RWPE1 (cell line): Measurements from ENCODE around the gene WDR7.

Source experiments
- CTCF ChIA-PET: fragments of 350-600 bp; sonication (Branson Sonifier 250); formaldehyde crosslinking; extraction: SDS; loops from one replicate; lab custom pipeline; 2021; lab: Yijun Ruan, JAX
- POLR2A ChIA-PET: fragments of 400-600 bp; formaldehyde crosslinking; extraction: SDS; loops from one replicate; lab custom pipeline; 2020; ENCODE audit warnings: antibody characterized with exemption; ENCODE audit not compliant: low non-redundant PET; lab: Yijun Ruan, JAX
- DNase-seq: peaks from one replicate; pipeline ENCODE4 v3.0.0; 2012; ENCODE audit warnings: low spot score
- H3K27ac ChIP-seq: fragments of 450-650 bp; 2 replicates; pipeline ENCODE4 v1.5.1; 2017
- TF ChIP-seq, protein P1 (sequence below): fragments of 450-650 bp; conservative IDR thresholded peaks from 2 replicates; pipeline ENCODE4 v1.5.1; 2017; ENCODE audit warnings: low read depth, mild to moderate bottlenecking

Gene WDR7

DNA sequence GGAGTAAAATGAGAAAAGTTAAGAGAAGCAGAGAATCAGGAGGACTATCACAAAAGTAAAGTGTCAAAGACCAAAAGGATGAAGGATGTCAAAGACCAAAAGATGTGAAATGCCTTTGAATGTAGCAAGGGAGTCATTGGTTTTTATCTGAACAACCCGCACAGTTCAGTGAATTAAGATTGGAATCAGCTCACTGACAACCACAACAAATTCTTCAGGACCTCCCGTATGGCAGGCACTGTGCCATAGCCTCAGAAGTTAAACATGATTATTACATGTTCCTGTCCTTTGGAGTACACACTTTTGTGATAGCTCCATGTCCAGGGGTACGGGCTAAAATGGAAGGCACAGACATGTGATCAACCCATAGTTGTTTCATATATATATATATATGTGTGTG, 7.8 kb upstream of the WDR7 start:
- POLR2A ChIA-PET, result no interaction called here
- CTCF ChIA-PET, result no interaction called here
- DNase-seq, result no peak
- TF ChIP-seq, protein P1, sequence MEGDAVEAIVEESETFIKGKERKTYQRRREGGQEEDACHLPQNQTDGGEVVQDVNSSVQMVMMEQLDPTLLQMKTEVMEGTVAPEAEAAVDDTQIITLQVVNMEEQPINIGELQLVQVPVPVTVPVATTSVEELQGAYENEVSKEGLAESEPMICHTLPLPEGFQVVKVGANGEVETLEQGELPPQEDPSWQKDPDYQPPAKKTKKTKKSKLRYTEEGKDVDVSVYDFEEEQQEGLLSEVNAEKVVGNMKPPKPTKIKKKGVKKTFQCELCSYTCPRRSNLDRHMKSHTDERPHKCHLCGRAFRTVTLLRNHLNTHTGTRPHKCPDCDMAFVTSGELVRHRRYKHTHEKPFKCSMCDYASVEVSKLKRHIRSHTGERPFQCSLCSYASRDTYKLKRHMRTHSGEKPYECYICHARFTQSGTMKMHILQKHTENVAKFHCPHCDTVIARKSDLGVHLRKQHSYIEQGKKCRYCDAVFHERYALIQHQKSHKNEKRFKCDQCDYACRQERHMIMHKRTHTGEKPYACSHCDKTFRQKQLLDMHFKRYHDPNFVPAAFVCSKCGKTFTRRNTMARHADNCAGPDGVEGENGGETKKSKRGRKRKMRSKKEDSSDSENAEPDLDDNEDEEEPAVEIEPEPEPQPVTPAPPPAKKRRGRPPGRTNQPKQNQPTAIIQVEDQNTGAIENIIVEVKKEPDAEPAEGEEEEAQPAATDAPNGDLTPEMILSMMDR, result no peak
- H3K27ac ChIP-seq, result no peak overlapping the region

GRCh38 chr18:56645415-56646016, 5.6 kb upstream of the WDR7 start:
- DNase-seq, result no peak
- no peak overlapping the region for H3K27ac ChIP-seq
- POLR2A ChIA-PET, result no interaction called here
- CTCF ChIA-PET, result interaction anchor here (0.6 kb wide), 1 partner anchor 1621 kb away, joined by 7 read pairs; no protein-coding TSS in a partner anchor
- TF ChIP-seq, protein P1, result peak; percentile 70

DNA sequence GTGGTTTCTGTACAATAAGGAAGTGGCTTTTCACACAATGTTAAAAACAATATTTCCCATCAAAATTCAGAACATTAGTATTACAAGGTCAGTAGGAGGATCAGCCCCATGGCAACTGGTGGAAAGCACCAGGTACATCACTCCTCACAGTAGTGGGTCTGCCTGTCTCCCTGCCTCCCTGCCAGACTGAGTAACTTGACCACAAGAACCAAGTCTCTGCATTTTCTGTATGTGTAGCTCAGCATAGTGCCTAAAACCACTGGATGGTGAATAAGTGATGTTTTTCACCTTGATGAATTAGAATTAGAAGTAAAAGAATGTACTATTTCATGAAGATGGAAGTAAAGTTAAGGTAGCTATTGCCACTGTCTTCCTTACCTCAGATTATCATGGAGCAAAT, 4.1 kb upstream of the WDR7 start:
- CTCF ChIA-PET, result no interaction called here
- no peak for DNase-seq
- POLR2A ChIA-PET, result no interaction called here
- H3K27ac ChIP-seq, result no peak overlapping the region
- TF ChIP-seq, protein P1, result no peak

- ChIA-PET CTCF (no interaction called here), POLR2A (no interaction called here)
- no peak for DNase-seq
- H3K27ac ChIP-seq, result no peak overlapping the region
- TF ChIP-seq, protein P1, result no peak
Measured at GRCh38 chr18:56647951-56648893, 2.9 kb upstream of the WDR7 start.

GRCh38 chr18:56649996-56650395, 1.2 kb upstream of the WDR7 start:
- H3K27ac ChIP-seq, result no peak overlapping the region
- POLR2A ChIA-PET, result no interaction called here
- no peak for DNase-seq
- CTCF ChIA-PET, result no interaction called here
- TF ChIP-seq, protein P1, result no peak

DNA sequence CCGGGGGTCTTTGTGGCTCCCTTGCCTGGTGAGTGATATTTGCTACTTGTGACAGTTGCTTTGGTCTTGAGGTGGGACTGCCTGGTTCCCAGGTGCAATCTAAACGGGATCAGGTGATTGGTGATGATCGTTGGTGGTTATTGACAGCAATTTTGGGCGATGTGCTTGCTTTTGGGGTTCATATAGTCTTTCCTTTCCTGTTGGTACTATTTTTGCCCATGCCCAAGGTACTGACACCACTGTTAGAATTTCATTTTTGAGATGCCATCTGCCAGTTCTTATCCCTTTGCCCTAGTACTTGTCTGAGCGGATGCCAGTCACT, 573 bp downstream of the WDR7 start:
- H3K27ac ChIP-seq, result peak overlapping the region; percentile 86
- CTCF ChIA-PET, result no interaction called here

More for the DNA sequence above, 573 bp downstream of the WDR7 start:
- TF ChIP-seq, protein P1, result no peak
- no peak for DNase-seq
- POLR2A ChIA-PET, result no interaction called here
